MM.1S (cell line): ENCODE results near the gene DENND1A.

Experiments used
- DNase-seq: peaks from one replicate; pipeline ENCODE4 v3.0.0-alpha.2; 2015
- H2AFZ ChIP-seq: fragments of 300-600 bp; sonication (generic); 2 replicates; pipeline ENCODE4 v1.6.0; 2016; ENCODE audit warnings: antibody characterized with exemption, low read length
- H3F3A ChIP-seq: fragments of 300-600 bp; sonication (generic); 2 replicates; pipeline ENCODE4 v1.6.1; 2016; ENCODE audit warnings: mild to moderate bottlenecking, antibody characterized with exemption, low read length, moderate library complexity, mixed read lengths; ENCODE audit not compliant: insufficient read depth
- H3K27ac ChIP-seq: fragments of 300-600 bp; sonication (generic); 2 replicates; pipeline ENCODE4 v1.5.1; 2016; ENCODE audit warnings: mild to moderate bottlenecking, low read length
- H3K27me3 ChIP-seq: fragments of 300-600 bp; sonication (generic); replicated peaks from 2 replicates; pipeline ENCODE4 v1.6.0; 2016; ENCODE audit warnings: low read length; ENCODE audit not compliant: insufficient read depth
- H3K36me3 ChIP-seq: fragments of 300-600 bp; sonication (generic); replicated peaks from 2 replicates; pipeline ENCODE4 v1.6.1; 2016; ENCODE audit warnings: mild to moderate bottlenecking, low read length, mixed read lengths; ENCODE audit not compliant: insufficient read depth
- H3K4me1 ChIP-seq: fragments of 300-600 bp; sonication (generic); 2 replicates; pipeline ENCODE4 v1.6.1; 2016; ENCODE audit warnings: low read length, mixed read lengths
- H3K4me2 ChIP-seq: fragments of 300-600 bp; sonication (generic); 2 replicates; pipeline ENCODE4 v1.6.0; 2016; ENCODE audit warnings: low read depth, low read length
- H3K4me3 ChIP-seq: fragments of 300-600 bp; sonication (generic); 2 replicates; pipeline ENCODE4 v1.5.1; 2016; ENCODE audit warnings: low read length, mixed read lengths
- H3K79me2 ChIP-seq: fragments of 300-600 bp; sonication (generic); 2 replicates; pipeline ENCODE4 v1.6.1; 2016; ENCODE audit warnings: mixed run types, low read length, mixed read lengths
- H3K9ac ChIP-seq: fragments of 300-600 bp; sonication (generic); 2 replicates; pipeline ENCODE4 v1.6.1; 2016; ENCODE audit warnings: low read length, mixed read lengths
- H3K9me2 ChIP-seq: fragments of 300-600 bp; sonication (generic); replicated peaks from 2 replicates; pipeline ENCODE4 v1.6.1; 2016; ENCODE audit warnings: mild to moderate bottlenecking, low read length, mixed read lengths; ENCODE audit not compliant: insufficient read depth
- H3K9me3 ChIP-seq: fragments of 300-600 bp; sonication (generic); replicated peaks from 2 replicates; pipeline ENCODE4 v1.6.1; 2016; ENCODE audit warnings: mild to moderate bottlenecking, low read length, mixed read lengths; ENCODE audit not compliant: insufficient read depth
- H4K20me1 ChIP-seq: fragments of 300-600 bp; sonication (generic); 2 replicates; pipeline ENCODE4 v1.6.1; 2016; ENCODE audit warnings: mild to moderate bottlenecking, low read length, moderate library complexity, mixed read lengths; ENCODE audit not compliant: insufficient read depth
- CTCF ChIP-seq: fragments of 300-600 bp; sonication (generic); IDR thresholded peaks from 2 replicates; pipeline ENCODE4 v1.5.1; 2016; ENCODE audit warnings: antibody characterized with exemption, low read length, mixed read lengths
- EZH2 ChIP-seq: fragments of 300-600 bp; sonication (generic); optimal IDR thresholded peaks from 2 replicates; pipeline ENCODE3; 2017; ENCODE audit warnings: low read depth, mild to moderate bottlenecking, antibody characterized with exemption, low read length, mixed read lengths
- EZH2phosphoT487 ChIP-seq: fragments of 300-600 bp; sonication (generic); IDR thresholded peaks from 2 replicates; pipeline ENCODE4 v1.6.1; 2018; ENCODE audit warnings: antibody characterized with exemption, low read length

Gene DENND1A

GRCh38 chr9:123344192-123344949 is 585.6 kb downstream of the DENND1A start:
- no peaks in the 10 kb centered on the region for H3K9me2 ChIP-seq
- no peak overlapping the region for H3K27ac ChIP-seq
- H3K9me3 ChIP-seq, result no peaks in the 10 kb centered on the region
- no peaks in the 10 kb centered on the region for H3K36me3 ChIP-seq
- H3K79me2 ChIP-seq, result no peaks in the 10 kb centered on the region
- TF ChIP-seq EZH2 (no peak), CTCF (no peak), EZH2phosphoT487 (no peak)
- no peak for DNase-seq
- no peaks in the 10 kb centered on the region for H4K20me1 ChIP-seq
- no peaks in the 10 kb centered on the region for H3K27me3 ChIP-seq
- H3K9ac ChIP-seq, result no peak overlapping the region
- no peak overlapping the region for H3K4me3 ChIP-seq
- H2AFZ ChIP-seq, result no peak overlapping the region
- H3K4me2 ChIP-seq, result no peak overlapping the region
- peaks cover 21% of the 10 kb centered on the region for H3K4me1 ChIP-seq
- peaks cover 15% of the 10 kb centered on the region for H3F3A ChIP-seq

- H4K20me1 ChIP-seq, result no peaks in the 10 kb centered on the region
- H3K4me1 ChIP-seq, result peaks cover 24% of the 10 kb centered on the region
- H2AFZ ChIP-seq, result no peak overlapping the region
- H3K9me3 ChIP-seq, result no peaks in the 10 kb centered on the region
- TF ChIP-seq EZH2phosphoT487 (no peak), EZH2 (no peak), CTCF (no peak)
- H3F3A ChIP-seq, result peaks cover 23% of the 10 kb centered on the region
- no peak for DNase-seq
- no peaks in the 10 kb centered on the region for H3K79me2 ChIP-seq
- H3K9ac ChIP-seq, result no peak overlapping the region
- H3K36me3 ChIP-seq, result no peaks in the 10 kb centered on the region
- H3K4me3 ChIP-seq, result no peak overlapping the region
- no peak overlapping the region for H3K27ac ChIP-seq
- no peak overlapping the region for H3K4me2 ChIP-seq
- H3K9me2 ChIP-seq, result no peaks in the 10 kb centered on the region
- no peaks in the 10 kb centered on the region for H3K27me3 ChIP-seq
These were observed 586.3 kb downstream of the DENND1A start for GRCh38 chr9:123343443-123344191.

GRCh38 chr9:123342247-123342646 is 587.7 kb downstream of the DENND1A start:
- Histone ChIP-seq H3K4me1 (peaks cover 37% of the 10 kb centered on the region), H3K27me3 (no peaks in the 10 kb centered on the region), H3K9me2 (no peaks in the 10 kb centered on the region), H3K36me3 (no peaks in the 10 kb centered on the region), H2AFZ (no peak overlapping the region), H3K4me2 (no peak overlapping the region), H4K20me1 (no peaks in the 10 kb centered on the region), H3K27ac (no peak overlapping the region), H3K9ac (no peak overlapping the region), H3K9me3 (no peaks in the 10 kb centered on the region), H3K4me3 (no peak overlapping the region), H3F3A (peaks cover 26% of the 10 kb centered on the region), H3K79me2 (no peaks in the 10 kb centered on the region)
- DNase-seq, result no peak
- no peak for TF ChIP-seq EZH2
- TF ChIP-seq EZH2phosphoT487, result no peak
- no peak for TF ChIP-seq CTCF
